Measurements from ENCODE around the gene ETS1.

Gene ETS1

GRCh38 chr11:128496249-128496648 lies 91.1 kb downstream of the ETS1 start:
- no peak for TF ChIP-seq FOXP2 (optimal IDR thresholded peaks at IDR 0.05; ENCODE audit: control extremely low read depth, extremely low read length, insufficient read depth)
- Histone ChIP-seq H3K9ac (ENCODE audit: insufficient read length) (no peak overlapping the region), H3K4me3 (no peak overlapping the region), H3K36me3 (ENCODE audit: insufficient read depth, low read length) (no peaks in the 10 kb centered on the region), H3K27ac (no peak overlapping the region), H3K9me3 (ENCODE audit: low read depth, low read length) (no peaks in the 10 kb centered on the region)
- DNase-seq (ENCODE audit: low read depth, low spot score): no peak

- TF ChIP-seq POLR2AphosphoS5 (IDR thresholded peaks at IDR 0.05; ENCODE audit: borderline replicate concordance, low read depth, low read length): no peak
- no peak for TF ChIP-seq EZH2 (IDR thresholded peaks at IDR 0.05)
- TF ChIP-seq FOXP2 (optimal IDR thresholded peaks at IDR 0.05; ENCODE audit: control extremely low read depth, extremely low read length, insufficient read depth): no peak
- Histone ChIP-seq H3K9me3 (ENCODE audit: low read depth, low read length) (no peaks in the 10 kb centered on the region), H3K27ac (no peak overlapping the region), H3K9ac (ENCODE audit: insufficient read length) (no peak overlapping the region), H3K36me3 (ENCODE audit: insufficient read depth, low read length) (no peaks in the 10 kb centered on the region), H3K4me3 (no peak overlapping the region)
- DNase-seq (ENCODE audit: low read depth, low spot score): no peak
Observed at GRCh38 chr11:128494418-128495332, 92.7 kb downstream of the ETS1 start.

GRCh38 chr11:128493570-128493965 lies 93.8 kb downstream of the ETS1 start:
- no peaks in the 10 kb centered on the region for H3K36me3 ChIP-seq (ENCODE audit: insufficient read depth, low read length)

GRCh38 chr11:128492903-128493569 lies 94.3 kb downstream of the ETS1 start:
- no peaks in the 10 kb centered on the region for H3K36me3 ChIP-seq (ENCODE audit: insufficient read depth, low read length)
- no peaks in the 10 kb centered on the region for H3K9me3 ChIP-seq (ENCODE audit: low read depth, low read length)
- no peak for TF ChIP-seq POLR2AphosphoS5 (IDR thresholded peaks at IDR 0.05; ENCODE audit: borderline replicate concordance, low read depth, low read length)
- no peak for TF ChIP-seq FOXP2 (optimal IDR thresholded peaks at IDR 0.05; ENCODE audit: control extremely low read depth, extremely low read length, insufficient read depth)
- no peak for TF ChIP-seq EZH2 (IDR thresholded peaks at IDR 0.05)
- no peak for DNase-seq (ENCODE audit: low read depth, low spot score)
- no peak overlapping the region for H3K27ac ChIP-seq
- H3K9ac ChIP-seq (ENCODE audit: insufficient read length): no peak overlapping the region
- no peak overlapping the region for H3K4me3 ChIP-seq

More at GRCh38 chr11:128493570-128493965, 93.8 kb downstream of the ETS1 start:
- DNase-seq (ENCODE audit: low read depth, low spot score): no peak
- Histone ChIP-seq H3K4me3 (no peak overlapping the region), H3K27ac (no peak overlapping the region), H3K9me3 (ENCODE audit: low read depth, low read length) (no peaks in the 10 kb centered on the region), H3K9ac (ENCODE audit: insufficient read length) (no peak overlapping the region)
- no peak for TF ChIP-seq EZH2 (IDR thresholded peaks at IDR 0.05)
- no peak for TF ChIP-seq FOXP2 (optimal IDR thresholded peaks at IDR 0.05; ENCODE audit: control extremely low read depth, extremely low read length, insufficient read depth)
- TF ChIP-seq POLR2AphosphoS5 (IDR thresholded peaks at IDR 0.05; ENCODE audit: borderline replicate concordance, low read depth, low read length): no peak

- Histone ChIP-seq H3K4me3 (no peak overlapping the region), H3K9me3 (ENCODE audit: low read depth, low read length) (no peaks in the 10 kb centered on the region), H3K9ac (ENCODE audit: insufficient read length) (no peak overlapping the region), H3K27ac (no peak overlapping the region), H3K36me3 (ENCODE audit: insufficient read depth, low read length) (no peaks in the 10 kb centered on the region)
- TF ChIP-seq FOXP2 (optimal IDR thresholded peaks at IDR 0.05; ENCODE audit: control extremely low read depth, extremely low read length, insufficient read depth): no peak
- TF ChIP-seq POLR2AphosphoS5 (IDR thresholded peaks at IDR 0.05; ENCODE audit: borderline replicate concordance, low read depth, low read length): no peak
- no peak for TF ChIP-seq EZH2 (IDR thresholded peaks at IDR 0.05)
- DNase-seq (ENCODE audit: low read depth, low spot score): no peak
Observed at GRCh38 chr11:128492461-128492860, 94.9 kb downstream of the ETS1 start.

- no peaks in the 10 kb centered on the region for H3K9me3 ChIP-seq (ENCODE audit: low read depth, low read length)
- H3K4me3 ChIP-seq: no peak overlapping the region
- DNase-seq (ENCODE audit: low read depth, low spot score): no peak
- no peak overlapping the region for H3K9ac ChIP-seq (ENCODE audit: insufficient read length)
- H3K36me3 ChIP-seq (ENCODE audit: insufficient read depth, low read length): no peaks in the 10 kb centered on the region
- no peak for TF ChIP-seq FOXP2 (optimal IDR thresholded peaks at IDR 0.05; ENCODE audit: control extremely low read depth, extremely low read length, insufficient read depth)
- TF ChIP-seq EZH2 (IDR thresholded peaks at IDR 0.05): no peak
- no peak for TF ChIP-seq POLR2AphosphoS5 (IDR thresholded peaks at IDR 0.05; ENCODE audit: borderline replicate concordance, low read depth, low read length)
- H3K27ac ChIP-seq: no peak overlapping the region
Observed at GRCh38 chr11:128491195-128491936, 96.0 kb downstream of the ETS1 start.

GRCh38 chr11:128490092-128490491 lies 97.3 kb downstream of the ETS1 start:
- Histone ChIP-seq H3K36me3 (ENCODE audit: insufficient read depth, low read length) (no peaks in the 10 kb centered on the region), H3K4me3 (no peak overlapping the region), H3K27ac (no peak overlapping the region), H3K9me3 (ENCODE audit: low read depth, low read length) (no peaks in the 10 kb centered on the region), H3K9ac (ENCODE audit: insufficient read length) (no peak overlapping the region)
- DNase-seq (ENCODE audit: low read depth, low spot score): no peak
- TF ChIP-seq FOXP2 (optimal IDR thresholded peaks at IDR 0.05; ENCODE audit: control extremely low read depth, extremely low read length, insufficient read depth) (no peak), EZH2 (IDR thresholded peaks at IDR 0.05) (no peak), POLR2AphosphoS5 (IDR thresholded peaks at IDR 0.05; ENCODE audit: borderline replicate concordance, low read depth, low read length) (no peak)

GRCh38 chr11:128488471-128488870 lies 98.9 kb downstream of the ETS1 start:
- no peak overlapping the region for H3K4me3 ChIP-seq
- H3K9me3 ChIP-seq (ENCODE audit: low read depth, low read length): no peaks in the 10 kb centered on the region
- no peak overlapping the region for H3K9ac ChIP-seq (ENCODE audit: insufficient read length)
- no peak for DNase-seq (ENCODE audit: low read depth, low spot score)
- no peak for TF ChIP-seq POLR2AphosphoS5 (IDR thresholded peaks at IDR 0.05; ENCODE audit: borderline replicate concordance, low read depth, low read length)
- no peak for TF ChIP-seq FOXP2 (optimal IDR thresholded peaks at IDR 0.05; ENCODE audit: control extremely low read depth, extremely low read length, insufficient read depth)
- no peak for TF ChIP-seq EZH2 (IDR thresholded peaks at IDR 0.05)
- no peaks in the 10 kb centered on the region for H3K36me3 ChIP-seq (ENCODE audit: insufficient read depth, low read length)
- H3K27ac ChIP-seq: no peak overlapping the region

Data from SK-N-MC (cell line).